HFFc6 (cell line): Measurements from ENCODE around the gene EYA4. TPM values are rescaled to one million over a fixed set of nuclear protein-coding genes. Genes with fewer than 3 reads are reported as not detected.

ENCODE experiments used
- DNase-seq: peaks from one replicate; pipeline ENCODE4 v3.0.0-alpha.2; 2018
- H3K27ac Mint-ChIP-seq: 2 replicates; pipeline ENCODE4 v1.8.0; 2020; ENCODE audit warnings: mild to moderate bottlenecking, mixed read lengths
- H3K27me3 Mint-ChIP-seq: 2 replicates; pipeline ENCODE4 v1.8.0; 2021; ENCODE audit warnings: mild to moderate bottlenecking, moderate library complexity, mixed read lengths; ENCODE audit not compliant: insufficient read depth
- H3K36me3 Mint-ChIP-seq: 2 replicates; pipeline ENCODE4 v1.8.0; 2021; ENCODE audit warnings: low read depth, mixed read lengths
- H3K4me1 Mint-ChIP-seq: 2 replicates; pipeline ENCODE4 v1.8.0; 2020; ENCODE audit warnings: low read depth, mixed read lengths
- H3K4me3 Mint-ChIP-seq: 2 replicates; pipeline ENCODE4 v1.8.0; 2020; ENCODE audit warnings: mild to moderate bottlenecking, moderate library complexity, mixed read lengths
- H3K9me3 Mint-ChIP-seq: 2 replicates; pipeline ENCODE4 v1.8.0; 2020; ENCODE audit warnings: mild to moderate bottlenecking, mixed read lengths
- total RNA-seq, 6 experiments: library from RNA; stranded (reverse); fragmentation: NEBNext Ultra II Directional; extraction: Animal tissue kit (Norgen Biotek cat#: 25700); gene quantifications; 2 replicates in 1 of 6; 3 replicates in 5 of 6; pipeline ENCODE4 v1.2.3, GENCODE V29; 2021
- TF ChIP-seq, protein P1 (sequence below): fragments of 200-600 bp; sonication (generic); IDR thresholded peaks from 2 replicates; pipeline ENCODE4 v1.5.0; 2021; ENCODE audit warnings: antibody characterized with exemption, mild to moderate bottlenecking

The EYA4 gene
- total RNA-seq, 6 experiments from 2014 or later = not detected

DNA sequence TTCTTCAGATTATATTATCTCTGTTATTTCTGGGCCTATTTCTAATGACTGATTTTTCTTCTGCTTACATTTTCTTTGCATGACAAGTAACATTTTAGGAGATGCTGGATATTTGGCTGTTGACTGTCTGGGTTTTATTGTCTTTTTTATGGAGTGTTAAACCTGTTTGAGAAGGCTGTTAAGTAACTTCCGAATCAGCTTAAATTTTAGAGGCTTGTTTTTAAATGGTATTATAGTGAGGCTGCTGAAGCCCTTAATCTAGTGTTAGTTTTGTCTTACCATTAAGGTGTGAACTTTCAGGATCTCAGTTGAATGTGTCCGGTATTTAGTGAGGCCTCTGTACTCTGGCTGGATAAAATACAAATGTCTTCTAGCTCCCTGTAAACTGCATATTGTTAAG is 109.8 kb downstream of the EYA4 start:
- H3K9me3 Mint-ChIP-seq = peaks cover 8% of the 10 kb centered on the region; the same call in 1 of the 2 replicates
- no peak for DNase-seq
- H3K36me3 Mint-ChIP-seq = no peaks in the 10 kb centered on the region
- H3K4me3 Mint-ChIP-seq = no peak overlapping the region
- no peak overlapping the region for H3K27ac Mint-ChIP-seq
- no peaks in the 10 kb centered on the region for H3K27me3 Mint-ChIP-seq
- no peaks in the 10 kb centered on the region for H3K4me1 Mint-ChIP-seq
- TF ChIP-seq, protein P1, sequence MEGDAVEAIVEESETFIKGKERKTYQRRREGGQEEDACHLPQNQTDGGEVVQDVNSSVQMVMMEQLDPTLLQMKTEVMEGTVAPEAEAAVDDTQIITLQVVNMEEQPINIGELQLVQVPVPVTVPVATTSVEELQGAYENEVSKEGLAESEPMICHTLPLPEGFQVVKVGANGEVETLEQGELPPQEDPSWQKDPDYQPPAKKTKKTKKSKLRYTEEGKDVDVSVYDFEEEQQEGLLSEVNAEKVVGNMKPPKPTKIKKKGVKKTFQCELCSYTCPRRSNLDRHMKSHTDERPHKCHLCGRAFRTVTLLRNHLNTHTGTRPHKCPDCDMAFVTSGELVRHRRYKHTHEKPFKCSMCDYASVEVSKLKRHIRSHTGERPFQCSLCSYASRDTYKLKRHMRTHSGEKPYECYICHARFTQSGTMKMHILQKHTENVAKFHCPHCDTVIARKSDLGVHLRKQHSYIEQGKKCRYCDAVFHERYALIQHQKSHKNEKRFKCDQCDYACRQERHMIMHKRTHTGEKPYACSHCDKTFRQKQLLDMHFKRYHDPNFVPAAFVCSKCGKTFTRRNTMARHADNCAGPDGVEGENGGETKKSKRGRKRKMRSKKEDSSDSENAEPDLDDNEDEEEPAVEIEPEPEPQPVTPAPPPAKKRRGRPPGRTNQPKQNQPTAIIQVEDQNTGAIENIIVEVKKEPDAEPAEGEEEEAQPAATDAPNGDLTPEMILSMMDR = no peak

GRCh38 chr6:133352046-133352445 is 110.9 kb downstream of the EYA4 start:
- Mint-ChIP-seq H3K9me3 (peaks cover 8% of the 10 kb centered on the region; the same call in 1 of the 2 replicates), H3K36me3 (no peaks in the 10 kb centered on the region), H3K4me3 (no peak overlapping the region), H3K27me3 (no peaks in the 10 kb centered on the region), H3K27ac (no peak overlapping the region), H3K4me1 (no peaks in the 10 kb centered on the region)
- TF ChIP-seq, protein P1 = no peak
- DNase-seq = no peak

- TF ChIP-seq, protein P1 = no peak
- H3K27ac Mint-ChIP-seq = no peak overlapping the region
- no peak overlapping the region for H3K4me3 Mint-ChIP-seq
- no peaks in the 10 kb centered on the region for H3K36me3 Mint-ChIP-seq
- H3K27me3 Mint-ChIP-seq = no peaks in the 10 kb centered on the region
- DNase-seq = no peak
- no peaks in the 10 kb centered on the region for H3K4me1 Mint-ChIP-seq
- H3K9me3 Mint-ChIP-seq = peaks cover 8% of the 10 kb centered on the region; the same call in 1 of the 2 replicates
Measured at GRCh38 chr6:133353061-133353460, 111.9 kb downstream of the EYA4 start.

DNA sequence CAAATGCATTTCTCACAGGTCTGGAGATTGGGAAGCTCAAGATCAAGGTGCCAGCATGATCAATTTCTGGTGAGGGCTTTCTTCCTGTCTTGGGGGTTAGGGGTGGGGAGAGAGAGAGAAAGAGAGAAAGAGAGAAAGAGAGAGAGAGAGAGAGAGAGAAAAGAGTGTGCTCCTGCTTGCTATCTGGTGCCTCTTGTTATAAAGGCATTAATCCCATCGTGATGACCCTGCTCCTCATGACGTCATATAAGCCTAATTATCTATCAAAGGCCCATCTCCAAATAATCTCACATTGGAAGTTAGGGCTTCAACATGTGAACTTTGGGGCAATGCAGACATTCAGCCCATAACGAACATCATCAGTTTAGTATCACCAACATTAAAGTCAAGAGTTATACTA is 114.8 kb downstream of the EYA4 start:
- Mint-ChIP-seq H3K36me3 (no peaks in the 10 kb centered on the region), H3K4me3 (no peak overlapping the region), H3K9me3 (no peaks in the 10 kb centered on the region), H3K27me3 (no peaks in the 10 kb centered on the region), H3K4me1 (no peaks in the 10 kb centered on the region), H3K27ac (no peak overlapping the region)
- TF ChIP-seq, protein P1 = no peak
- no peak for DNase-seq

- TF ChIP-seq, protein P1 = no peak
- Mint-ChIP-seq H3K9me3 (no peaks in the 10 kb centered on the region), H3K36me3 (no peaks in the 10 kb centered on the region), H3K4me1 (no peaks in the 10 kb centered on the region), H3K27ac (no peak overlapping the region), H3K4me3 (no peak overlapping the region), H3K27me3 (no peaks in the 10 kb centered on the region)
- DNase-seq = no peak
Measured at GRCh38 chr6:133358574-133359150, 117.5 kb downstream of the EYA4 start.

DNA sequence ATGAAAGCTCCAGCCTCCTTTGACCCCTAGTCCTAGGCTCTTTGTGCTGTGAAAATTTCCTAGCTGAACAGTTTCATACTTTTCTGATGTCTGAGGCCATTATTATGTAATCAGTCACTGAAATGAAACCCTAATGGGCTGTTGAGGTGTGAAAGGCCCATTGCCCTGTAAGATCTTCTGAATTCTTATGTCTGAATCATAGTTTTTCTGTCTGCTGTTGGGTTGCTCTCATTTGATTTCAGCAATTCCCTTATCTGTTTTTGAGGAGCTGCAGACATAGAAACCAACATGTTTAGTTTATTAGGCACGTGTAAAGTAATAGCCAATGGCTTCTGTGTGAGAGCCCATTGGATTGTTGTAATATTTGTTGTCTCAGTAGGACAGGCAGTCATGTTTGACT is 118.1 kb downstream of the EYA4 start:
- TF ChIP-seq, protein P1 = no peak
- DNase-seq = no peak
- Mint-ChIP-seq H3K27me3 (no peaks in the 10 kb centered on the region), H3K4me1 (no peaks in the 10 kb centered on the region), H3K9me3 (no peaks in the 10 kb centered on the region), H3K27ac (no peak overlapping the region), H3K4me3 (no peak overlapping the region), H3K36me3 (no peaks in the 10 kb centered on the region)
